NCI-H2171 treated with DMSO at 0.1 percent for 48 hours (cell line): ENCODE measurements around the gene OR5C1.
A peak's percentile ranks its signal among the peaks of the same experiment; 100 is the strongest.
"Not testable (repeated sequence)": the region's sequence is repeated elsewhere in the genome, so short reads cannot be mapped to it uniquely, and the experiment has no call there.

Experiments
- DNase-seq: peaks from one replicate; lab custom pipeline; 2025; lab: John Stamatoyannopoulos, UW

Gene OR5C1

DNA sequence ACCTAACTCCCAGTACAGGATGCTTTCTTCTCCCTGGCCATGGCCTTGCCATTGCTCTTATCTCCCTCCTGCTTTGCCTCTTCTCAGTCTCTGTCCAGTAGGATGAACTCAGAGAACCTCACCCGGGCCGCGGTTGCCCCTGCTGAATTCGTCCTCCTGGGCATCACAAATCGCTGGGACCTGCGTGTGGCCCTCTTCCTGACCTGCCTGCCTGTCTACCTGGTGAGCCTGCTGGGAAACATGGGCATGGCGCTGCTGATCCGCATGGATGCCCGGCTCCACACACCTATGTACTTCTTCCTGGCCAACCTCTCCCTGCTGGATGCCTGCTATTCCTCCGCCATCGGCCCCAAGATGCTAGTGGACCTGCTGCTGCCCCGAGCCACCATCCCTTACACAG is at the start of gene OR5C1:
Gene OR5C1, plus strand, starts transcription at position 103 of the 400 bp plus-strand sequence. Its CDS starts 0 bp downstream, at position 103.
- DNase-seq, result no peak

DNA sequence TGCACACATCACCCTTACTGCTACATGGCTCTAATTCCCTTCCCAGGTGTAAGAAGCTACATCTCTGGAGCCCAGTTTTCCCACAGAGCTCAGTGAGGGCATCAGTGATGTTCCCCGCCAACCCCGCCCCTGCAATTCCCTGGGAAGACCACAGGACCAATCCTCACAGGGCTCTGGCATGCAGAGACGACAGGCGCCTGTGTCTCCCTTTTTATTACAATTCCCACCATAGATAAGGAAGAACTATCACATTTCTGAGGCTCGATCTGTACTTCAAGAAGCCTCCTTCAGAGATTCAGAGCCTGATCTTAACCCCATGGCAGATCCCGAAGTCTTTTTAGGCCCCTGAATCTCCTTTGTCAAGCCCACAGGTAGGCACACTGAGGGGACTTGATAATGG is 46.7 kb upstream of the OR5C1 start, which contains the start of gene OR1L6:
Gene OR1L6, plus strand, starts transcription at position 301 of the 400 bp plus-strand sequence. CDS start 7,545 bp downstream, outside the sequence.
- no peak for DNase-seq

DNA sequence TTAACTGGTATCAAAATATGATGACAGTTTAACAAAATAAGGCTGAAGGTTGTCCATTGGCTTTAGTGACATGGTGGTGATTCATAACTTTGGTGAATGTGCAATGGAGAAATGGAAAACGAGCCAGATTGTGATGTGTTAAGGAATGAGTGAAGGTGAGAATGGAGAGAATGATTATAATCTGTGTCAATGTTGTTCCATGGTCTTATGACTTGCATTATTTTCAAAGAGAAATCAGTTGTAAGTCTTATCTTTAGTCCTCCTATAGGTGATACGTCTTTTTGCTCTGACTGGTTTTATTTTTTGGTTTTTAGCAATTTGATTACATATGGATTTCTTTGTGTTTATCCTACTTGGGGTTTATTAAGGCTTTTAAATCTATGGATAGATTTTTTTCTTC is 33.9 kb upstream of the OR5C1 start:
- no peak for DNase-seq

DNA sequence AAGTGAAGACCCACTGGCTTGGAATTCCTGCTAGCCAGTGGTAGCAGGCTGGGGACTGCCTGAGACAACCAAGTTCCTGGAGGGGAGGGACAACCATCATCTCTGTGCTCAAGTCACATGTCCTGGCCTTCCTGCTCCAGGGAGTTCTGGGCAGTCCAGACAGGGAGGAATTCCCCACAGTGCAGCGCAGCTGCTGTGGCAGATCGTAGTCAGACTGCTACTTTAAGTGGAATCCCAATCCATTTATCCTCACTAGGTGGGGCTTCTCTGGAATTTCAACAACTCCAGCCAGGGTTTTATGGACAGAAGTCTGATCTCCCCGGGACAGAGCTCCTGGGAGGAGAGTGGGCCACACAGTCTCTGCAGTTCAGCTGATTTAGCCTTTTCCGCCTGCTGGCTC is 20.9 kb upstream of the OR5C1 start:
- DNase-seq, result no peak

DNA sequence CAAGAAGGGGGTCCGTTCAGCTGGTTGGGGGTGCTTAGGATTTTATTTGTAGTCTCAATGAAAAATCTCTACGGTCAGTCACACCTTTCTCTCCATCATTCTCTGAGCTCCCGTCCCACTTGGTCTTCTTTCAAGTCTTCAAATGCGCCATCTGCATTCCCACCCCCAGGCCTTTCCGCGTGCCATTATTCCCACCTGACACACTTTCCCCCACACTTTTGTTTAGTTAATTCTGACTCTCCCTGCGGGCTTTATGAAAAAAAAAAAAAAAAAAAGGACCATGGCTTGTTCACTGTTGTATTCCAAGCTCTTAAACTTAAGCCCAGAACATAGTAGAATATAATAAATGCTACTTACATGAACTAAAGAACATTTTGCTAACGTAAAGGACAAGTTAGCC is 11.7 kb upstream of the OR5C1 start:
- DNase-seq, result no peak

DNA sequence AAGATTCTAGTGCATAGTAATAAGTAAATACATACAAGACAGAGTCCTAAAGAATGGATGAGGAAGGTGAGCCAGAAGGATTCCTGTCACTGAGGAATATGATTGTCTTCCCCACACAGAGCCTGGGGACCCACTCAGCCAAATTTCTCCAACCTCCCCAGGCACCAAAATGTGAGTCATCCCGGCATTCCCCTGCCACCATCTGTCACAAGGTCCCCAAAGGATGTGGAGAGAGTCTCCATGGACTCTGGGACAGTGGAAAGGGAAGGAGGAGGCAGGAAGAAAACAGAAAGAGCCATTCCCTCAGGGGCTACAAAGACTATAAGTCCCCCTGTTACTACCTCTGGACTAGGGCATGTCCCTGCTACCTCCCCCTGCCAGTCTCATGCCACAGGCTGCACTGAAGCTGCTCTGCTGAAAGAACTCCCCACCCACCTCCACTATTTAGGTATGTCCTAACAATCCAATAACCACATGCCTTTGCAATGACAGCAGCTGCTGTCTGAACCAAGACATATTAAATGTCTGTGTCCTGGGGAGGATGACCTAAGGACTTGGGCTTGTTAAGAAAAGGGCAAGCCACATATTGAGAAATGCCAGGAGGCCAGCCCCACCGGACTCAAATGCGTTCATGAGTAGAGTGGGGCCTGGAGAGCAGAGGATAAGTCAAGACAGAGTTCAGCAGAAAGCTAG is 10.7 kb upstream of the OR5C1 start:
- peak; percentile 3 for DNase-seq

DNA sequence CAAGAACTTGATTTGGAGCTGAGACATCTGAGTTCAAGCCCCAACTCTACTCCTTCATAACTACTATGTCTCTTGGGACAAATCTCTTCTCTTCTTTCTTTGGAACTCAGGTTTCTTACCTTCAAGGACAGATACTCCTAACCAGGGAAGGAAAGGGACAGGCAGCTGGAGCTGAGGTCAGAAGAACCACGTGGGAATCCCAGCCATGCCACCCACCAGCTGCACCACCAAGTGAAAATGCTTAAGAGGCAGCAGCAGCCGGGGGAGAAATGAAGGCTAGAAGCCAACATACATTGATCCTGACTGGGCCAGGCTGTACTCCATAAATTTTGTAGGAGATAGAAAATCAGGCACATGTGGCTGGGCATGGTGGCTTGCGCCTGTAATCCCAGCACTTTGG is 9.6 kb upstream of the OR5C1 start:
- no peak for DNase-seq

DNA sequence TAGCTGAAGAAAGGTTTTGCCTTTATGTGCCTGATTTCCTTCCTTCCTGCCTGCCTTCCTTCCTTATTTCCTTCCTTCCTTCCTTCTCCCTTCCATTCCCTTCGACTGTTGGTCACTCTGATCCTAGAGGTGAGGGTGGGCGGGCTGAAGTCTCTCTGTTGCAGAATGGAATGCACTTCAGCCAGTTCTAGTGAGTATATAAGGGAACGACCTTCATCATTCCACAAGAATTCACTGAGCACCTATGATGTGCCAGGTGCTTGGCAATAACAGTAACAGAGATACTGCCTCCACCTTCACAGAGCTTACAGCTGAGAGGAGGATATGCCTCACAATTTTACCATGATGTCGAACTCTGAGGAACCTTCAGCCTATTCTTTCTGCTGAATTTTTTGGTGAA is 8.7 kb upstream of the OR5C1 start:
- DNase-seq, result no peak

DNA sequence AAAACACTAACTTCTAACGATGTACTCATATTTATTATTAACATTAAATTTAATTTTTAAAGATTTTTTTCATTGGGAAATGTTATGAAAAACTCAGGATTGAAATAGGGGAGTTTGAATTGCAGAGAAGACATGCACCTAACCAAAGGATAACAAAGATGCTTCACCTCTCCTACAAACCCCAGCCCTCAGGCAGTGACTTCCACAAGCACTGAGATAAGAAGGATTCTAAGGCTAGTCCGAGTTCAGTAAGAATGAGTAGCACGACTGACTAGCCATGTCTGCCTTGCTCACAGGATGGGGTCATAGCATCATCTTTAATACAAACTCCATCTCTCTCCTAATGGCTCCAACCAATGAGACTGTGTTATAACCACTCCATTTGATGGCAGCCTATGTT is 7.1 kb upstream of the OR5C1 start:
- no peak for DNase-seq

DNA sequence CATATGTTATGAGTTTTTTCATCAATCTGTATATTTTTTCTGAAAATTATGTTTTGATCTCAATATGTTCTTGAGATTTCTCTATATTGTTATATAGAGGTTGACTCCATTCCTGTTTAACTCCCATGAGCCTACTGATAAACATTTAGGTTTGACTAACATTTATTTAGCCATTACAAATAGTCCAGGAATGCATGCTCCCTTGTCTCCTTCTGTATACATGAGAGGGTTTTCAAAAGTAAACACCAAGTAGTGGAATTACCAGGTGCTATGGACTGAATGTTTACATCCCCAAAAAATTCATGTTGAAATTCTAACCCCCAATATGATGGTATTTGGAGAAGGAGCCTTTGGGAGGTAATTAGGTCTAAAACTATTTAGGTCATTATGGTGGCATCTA is 3.5 kb upstream of the OR5C1 start:
- DNase-seq, result no peak

DNA sequence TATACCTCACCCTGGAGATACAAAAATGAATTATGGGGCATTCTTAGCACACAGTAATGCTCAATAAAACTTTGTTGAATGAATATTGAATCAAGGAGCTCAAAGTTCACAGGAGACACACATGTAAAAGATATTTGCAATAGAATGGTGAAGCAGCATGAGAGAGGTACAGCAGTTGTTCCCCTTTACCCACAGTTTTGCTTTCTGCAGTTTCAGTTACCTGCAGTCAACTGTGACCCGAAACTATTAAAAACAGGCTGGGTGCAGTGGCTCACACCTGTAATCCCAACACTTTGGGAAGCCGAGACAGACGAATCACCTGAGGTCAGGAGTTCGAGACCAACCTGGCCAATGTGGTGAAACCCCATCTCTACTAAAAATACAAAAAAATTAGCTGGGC is 2.4 kb upstream of the OR5C1 start:
- DNase-seq, result no peak

DNA sequence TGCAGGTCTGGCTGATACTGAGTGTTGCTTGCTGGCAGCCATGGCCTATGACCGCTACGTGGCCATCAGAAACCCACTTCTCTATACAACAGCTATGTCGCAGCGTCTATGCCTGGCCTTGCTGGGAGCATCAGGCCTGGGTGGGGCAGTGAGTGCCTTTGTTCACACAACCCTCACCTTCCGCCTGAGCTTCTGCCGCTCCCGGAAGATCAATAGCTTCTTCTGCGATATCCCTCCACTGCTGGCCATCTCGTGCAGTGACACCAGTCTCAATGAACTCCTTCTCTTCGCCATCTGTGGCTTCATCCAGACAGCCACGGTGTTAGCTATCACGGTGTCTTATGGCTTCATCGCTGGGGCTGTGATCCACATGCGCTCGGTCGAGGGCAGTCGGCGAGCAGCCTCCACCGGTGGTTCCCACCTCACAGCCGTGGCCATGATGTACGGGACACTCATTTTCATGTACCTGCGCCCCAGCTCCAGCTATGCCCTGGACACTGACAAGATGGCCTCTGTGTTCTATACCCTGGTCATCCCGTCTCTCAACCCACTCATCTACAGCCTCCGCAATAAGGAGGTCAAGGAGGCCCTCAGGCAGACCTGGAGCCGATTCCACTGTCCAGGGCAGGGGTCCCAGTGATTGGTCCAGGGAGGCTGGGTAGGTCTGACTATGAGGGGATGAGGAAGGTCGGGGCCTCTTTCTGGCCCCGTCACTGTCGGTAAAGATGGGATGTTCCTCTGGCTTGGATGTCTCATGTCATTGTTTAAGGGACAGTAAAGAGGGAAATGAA is 718 bp downstream of the OR5C1 start:
- no peak for DNase-seq

DNA sequence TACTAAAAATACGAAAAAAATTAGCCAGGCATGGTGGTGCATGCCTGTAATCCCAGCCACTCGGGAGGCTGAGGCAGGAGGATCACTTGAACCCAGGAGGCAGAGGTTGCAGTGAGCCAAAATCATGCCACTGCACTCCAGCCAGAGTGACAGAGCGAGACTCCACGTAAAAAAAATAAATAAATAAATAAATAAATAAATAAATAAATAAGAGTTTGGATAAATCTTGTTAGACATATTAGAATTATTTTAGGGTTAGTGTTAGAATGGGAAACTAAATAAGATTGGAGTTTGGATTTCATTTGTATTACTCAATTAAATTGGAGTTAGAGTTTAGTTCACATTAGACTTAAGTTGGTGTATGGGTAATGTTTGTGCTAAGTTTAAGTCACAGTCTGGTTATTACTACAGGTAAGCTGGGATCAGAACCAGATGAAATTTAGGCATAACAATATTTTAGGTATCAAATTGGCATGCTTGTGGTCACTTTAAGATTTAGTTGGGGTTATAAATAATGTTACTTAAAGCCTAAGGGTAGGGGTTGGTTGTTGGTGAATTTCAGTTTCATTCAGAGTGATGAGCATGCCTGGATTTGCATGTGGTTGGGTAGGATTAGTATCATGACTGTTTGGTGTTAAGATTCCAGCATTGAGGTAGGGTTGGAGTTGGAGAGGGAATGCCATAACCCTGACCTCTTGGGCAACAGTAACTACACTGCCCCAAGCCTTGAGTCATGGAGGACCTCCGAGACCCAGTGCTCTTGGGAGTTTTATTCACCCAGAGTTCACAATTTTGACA is 3.3 kb downstream of the OR5C1 start:
- no peak for DNase-seq

DNA sequence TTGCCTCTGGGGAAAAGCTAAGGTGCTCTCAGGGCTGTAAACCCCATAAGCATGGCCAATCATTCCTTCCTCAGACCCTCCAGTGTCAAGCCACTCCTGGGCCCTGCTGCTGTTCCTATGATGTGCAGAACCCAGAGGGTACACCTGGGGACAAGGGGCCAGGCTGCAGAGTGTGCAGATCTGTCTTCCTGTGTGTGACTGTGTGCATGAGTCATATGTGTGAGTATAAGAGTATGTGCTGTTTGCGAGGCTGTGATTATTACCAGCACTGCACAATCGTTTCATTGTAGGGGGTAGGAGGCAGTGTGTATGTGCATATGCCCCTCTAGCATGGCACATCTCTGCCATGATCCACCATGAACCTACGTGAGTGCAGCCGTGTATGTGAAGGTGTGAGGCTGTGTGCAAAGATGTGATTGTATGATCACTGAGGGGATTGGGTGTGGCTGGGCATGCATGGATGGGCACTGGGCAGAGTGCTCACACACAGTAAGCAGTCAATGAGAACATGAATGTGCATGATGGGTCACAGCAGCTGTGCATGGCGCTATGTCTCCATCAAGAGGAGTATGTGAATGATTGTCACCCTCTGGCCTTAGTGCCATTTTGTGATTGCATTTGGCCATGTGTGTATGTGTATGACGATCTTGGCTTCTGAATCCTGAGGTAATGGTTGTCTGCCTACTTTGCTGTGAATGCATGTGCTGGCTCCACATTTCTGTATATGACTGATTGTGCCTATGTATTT is 8.8 kb downstream of the OR5C1 start:
- no peak for DNase-seq

DNA sequence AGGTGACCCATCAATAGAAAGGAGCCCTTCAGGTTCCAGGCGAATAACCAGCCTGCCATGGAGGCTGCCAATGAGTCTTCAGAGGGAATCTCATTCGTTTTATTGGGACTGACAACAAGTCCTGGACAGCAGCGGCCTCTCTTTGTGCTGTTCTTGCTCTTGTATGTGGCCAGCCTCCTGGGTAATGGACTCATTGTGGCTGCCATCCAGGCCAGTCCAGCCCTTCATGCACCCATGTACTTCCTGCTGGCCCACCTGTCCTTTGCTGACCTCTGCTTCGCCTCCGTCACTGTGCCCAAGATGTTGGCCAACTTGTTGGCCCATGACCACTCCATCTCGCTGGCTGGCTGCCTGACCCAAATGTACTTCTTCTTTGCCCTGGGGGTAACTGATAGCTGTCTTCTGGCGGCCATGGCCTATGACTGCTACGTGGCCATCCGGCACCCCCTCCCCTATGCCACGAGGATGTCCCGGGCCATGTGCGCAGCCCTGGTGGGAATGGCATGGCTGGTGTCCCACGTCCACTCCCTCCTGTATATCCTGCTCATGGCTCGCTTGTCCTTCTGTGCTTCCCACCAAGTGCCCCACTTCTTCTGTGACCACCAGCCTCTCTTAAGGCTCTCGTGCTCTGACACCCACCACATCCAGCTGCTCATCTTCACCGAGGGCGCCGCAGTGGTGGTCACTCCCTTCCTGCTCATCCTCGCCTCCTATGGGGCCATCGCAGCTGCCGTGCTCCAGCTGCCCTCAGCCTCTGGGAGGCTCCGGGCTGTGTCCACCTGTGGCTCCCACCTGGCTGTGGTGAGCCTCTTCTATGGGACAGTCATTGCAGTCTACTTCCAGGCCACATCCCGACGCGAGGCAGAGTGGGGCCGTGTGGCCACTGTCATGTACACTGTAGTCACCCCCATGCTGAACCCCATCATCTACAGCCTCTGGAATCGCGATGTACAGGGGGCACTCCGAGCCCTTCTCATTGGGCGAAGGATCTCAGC is 11.6 kb downstream of the OR5C1 start, which contains the start of gene OR1K1:
Gene OR1K1, plus strand, starts transcription at position 58 of the 995 bp plus-strand sequence. Its CDS starts 0 bp downstream, at position 58.
- no peak for DNase-seq

DNA sequence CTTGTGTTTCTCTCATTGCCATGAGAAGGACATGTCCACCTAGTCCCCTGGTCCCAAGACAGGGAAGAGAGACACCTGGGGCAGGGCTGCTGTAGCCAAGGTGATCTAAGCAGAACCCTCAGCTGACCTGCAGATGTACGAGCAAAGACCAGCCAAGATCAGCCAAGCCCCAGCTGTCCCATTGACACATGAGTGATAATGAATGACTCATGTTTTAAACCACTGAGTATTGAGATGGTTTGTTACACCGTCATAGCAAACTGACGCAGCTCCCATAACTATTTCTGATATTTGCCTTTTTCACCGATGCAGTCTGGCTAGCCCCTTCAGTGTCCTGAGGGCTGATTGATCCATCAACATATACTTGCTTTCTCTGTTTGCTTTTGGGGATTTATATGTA is 17.9 kb downstream of the OR5C1 start:
- no peak for DNase-seq

DNA sequence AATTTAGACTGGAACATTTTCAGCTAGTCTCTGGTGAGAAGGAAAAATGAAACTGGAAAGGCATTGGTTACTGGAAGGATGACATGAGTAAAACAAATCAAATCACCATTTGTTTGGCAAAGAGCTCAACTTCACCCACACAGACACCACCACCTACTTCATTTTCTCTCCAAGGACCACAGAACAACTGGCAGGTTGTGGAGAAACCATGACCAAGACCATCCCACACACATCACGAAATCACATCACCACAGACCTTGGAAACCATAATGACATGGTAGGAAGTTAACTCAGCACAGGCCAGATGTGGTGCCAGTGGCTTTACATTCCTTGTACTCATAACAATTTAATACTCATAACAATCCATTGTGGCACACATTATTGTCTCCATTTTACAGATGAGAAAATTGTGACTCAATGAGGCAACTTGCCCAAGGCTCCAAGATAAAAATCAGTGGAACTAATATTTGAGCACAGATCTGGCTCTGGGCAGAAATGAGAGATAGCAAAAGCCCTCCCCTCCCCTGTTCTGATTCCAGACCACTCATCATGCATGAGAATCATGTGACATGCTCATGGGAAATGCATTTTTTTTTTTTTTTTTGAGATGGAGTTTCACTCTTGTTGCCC is 18.7 kb downstream of the OR5C1 start:
- DNase-seq, result no peak

DNA sequence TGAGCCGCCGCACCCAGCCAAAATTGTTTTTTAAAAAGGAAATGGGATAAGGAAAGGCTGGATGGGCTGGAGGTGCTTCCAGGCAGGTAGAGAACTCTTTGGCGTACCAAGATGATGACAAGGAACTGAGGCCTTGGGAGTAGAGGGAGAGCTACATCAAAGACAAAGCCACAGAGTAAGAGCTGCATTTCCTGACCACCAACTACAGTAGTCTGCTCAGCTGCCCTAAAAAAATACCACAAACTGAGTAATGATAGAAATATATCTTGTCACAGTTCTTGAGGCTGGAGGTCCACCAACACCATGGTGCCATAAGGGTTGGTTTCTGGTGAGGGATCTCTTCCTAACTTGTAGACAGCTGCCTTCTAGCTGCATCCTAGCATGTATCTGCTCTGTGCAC is 19.4 kb downstream of the OR5C1 start:
- DNase-seq, result no peak

DNA sequence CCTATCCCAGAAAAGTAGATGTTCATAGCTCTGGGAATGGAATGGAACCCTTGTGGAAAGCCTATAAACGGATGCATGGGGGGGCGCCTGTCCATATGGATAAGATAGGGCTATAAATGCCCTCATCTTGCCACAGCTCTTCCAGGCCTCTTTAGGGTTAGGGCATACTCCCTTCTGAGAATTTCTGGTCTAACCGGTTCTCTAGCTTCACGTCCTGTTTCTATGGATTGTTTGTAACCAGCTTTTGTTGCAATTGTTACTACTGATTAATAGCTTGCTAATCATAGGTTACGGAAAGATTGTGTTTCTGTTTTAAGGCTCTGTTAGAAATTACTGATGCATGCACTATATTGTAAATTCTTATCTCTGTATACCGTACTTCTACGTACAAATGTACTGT is 20.5 kb downstream of the OR5C1 start:
- not testable (repeated sequence) for DNase-seq

DNA sequence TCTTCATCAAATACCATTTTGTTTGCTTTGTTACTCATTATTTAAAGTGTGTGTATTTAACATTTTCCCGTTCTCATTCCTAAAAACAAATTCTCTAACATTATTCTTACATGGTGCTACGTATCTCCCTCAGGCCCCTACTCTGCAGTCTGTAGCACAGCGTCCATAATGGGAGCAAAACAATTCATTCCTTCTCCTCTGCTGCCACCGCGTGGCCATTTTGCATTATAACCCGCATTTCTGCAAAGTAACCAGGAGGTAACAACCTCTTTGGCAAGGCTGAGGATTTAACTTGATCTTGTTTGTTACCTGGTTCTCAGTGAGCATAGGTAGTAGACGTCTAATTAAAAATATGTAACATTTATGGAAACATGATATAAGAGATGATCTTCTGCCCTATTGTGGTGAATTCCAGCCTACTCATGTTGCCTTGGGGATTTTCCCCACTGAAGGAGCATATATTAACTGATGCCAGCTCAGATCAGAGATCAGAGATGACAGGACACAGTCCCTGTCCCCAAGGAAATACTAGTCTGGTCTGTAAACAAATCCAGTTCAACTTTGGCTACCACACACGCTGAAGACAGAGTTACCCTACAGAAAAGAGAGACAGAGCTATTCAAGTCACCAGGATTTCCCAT is 21.7 kb downstream of the OR5C1 start:
- peak; percentile 78 for DNase-seq
